Neuron (in vitro differentiated cells): ENCODE measurements around the gene PPP3CA.
A peak's percentile ranks its signal among the peaks of the same experiment; 100 is the strongest.

ENCODE experiments used
- H2AFZ ChIP-seq: one replicate; pipeline ENCODE4 v1.6.1; 2013; ENCODE audit warnings: low read depth, mild to moderate bottlenecking, inconsistent platforms, low read length, moderate library complexity
- H3K27me3 ChIP-seq: one replicate; pipeline ENCODE4 v1.6.1; 2013; ENCODE audit warnings: low read length; ENCODE audit not compliant: insufficient read depth
- H3K36me3 ChIP-seq: one replicate; pipeline ENCODE4 v1.6.1; 2013; ENCODE audit warnings: low read length; ENCODE audit not compliant: insufficient read depth
- H3K4me1 ChIP-seq: one replicate; pipeline ENCODE4 v1.6.1; 2013; ENCODE audit warnings: low read length; ENCODE audit not compliant: insufficient read depth
- H3K4me3 ChIP-seq: 2 replicates; pipeline ENCODE4 v1.5.1; 2013; ENCODE audit warnings: mild to moderate bottlenecking, low read length, moderate library complexity
- H3K9me3 ChIP-seq: one replicate; pipeline ENCODE4 v1.6.1; 2013; ENCODE audit warnings: low read length

PPP3CA gene

DNA sequence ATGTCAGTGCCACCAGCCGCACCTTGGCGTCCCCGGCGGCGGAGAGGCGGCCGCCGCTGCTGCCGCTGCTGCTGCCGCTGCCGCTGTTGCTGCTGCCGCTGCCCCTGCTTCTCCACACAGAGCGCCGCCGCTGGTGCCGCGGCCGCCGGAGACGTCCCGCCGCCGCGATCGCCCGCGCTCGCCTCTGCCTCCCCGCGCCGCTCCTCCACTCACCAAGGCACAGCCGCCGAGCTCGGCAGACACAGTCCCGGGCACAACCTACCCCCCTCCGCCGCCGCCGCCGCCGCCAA lies at the start of gene PPP3CA:
Gene PPP3CA, minus strand, starts transcription at position 260 of the 290 bp plus-strand sequence.
- no peaks in the 10 kb centered on the region for H3K36me3 ChIP-seq
- H3K4me3 ChIP-seq, result peak within 1 kb of the TSS; percentile 93
- no peaks in the 10 kb centered on the region for H3K9me3 ChIP-seq
- peaks cover 15% of the 10 kb centered on the region for H3K4me1 ChIP-seq
- peaks cover 5% of the 10 kb centered on the region for H3K27me3 ChIP-seq
- peak within 1 kb of the TSS; percentile 99 for H2AFZ ChIP-seq

DNA sequence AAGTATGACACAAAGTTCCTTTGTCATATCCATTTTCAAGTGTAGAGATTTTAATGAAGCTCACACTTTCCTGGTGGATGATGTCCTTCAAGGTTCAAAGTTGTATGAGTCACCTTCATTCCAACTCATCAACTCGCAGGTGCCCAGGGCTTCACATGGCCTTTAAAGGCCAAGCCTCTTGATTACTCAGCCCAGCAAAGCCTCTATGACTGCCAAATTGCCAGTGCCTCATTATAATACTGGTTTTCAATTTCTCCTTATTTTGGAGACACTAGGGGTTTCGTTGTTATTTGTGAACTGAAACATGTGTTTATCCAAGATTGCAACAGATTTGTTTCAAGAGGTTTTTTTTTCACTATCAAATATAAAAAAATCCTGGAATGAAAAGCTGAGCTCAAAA lies 45.9 kb upstream of the PPP3CA start:
- Histone ChIP-seq H2AFZ (no peak overlapping the region), H3K4me3 (no peak overlapping the region)

DNA sequence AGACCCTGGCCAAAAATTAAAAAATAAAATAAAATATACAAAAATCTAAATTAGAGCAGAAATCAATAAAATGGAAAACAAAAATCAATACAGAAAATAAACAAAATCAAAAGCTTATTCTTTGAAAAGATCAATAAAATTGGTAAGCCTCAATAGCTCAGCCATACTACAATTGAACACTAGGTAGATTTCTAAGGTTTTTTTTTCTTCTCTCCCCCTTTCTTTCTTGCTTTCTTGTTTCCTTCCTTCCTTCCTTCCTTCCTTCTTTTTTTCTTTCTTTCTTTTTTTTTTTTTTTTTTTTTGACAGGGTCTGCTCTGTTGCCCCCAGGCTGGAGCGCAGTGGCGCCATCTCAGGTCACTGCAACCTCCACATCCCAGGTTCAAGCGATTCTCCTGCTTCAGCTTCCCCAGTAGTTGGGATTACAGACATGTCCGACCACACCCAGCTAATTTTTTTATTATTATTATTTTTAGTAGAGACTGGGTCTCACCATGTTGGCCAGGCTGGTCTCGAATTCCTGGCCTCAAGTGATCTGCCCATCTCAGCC lies 23.4 kb upstream of the PPP3CA start:
- Histone ChIP-seq H2AFZ (no peak overlapping the region), H3K4me3 (no peak overlapping the region), H3K27me3 (no peaks in the 10 kb centered on the region), H3K4me1 (no peaks in the 10 kb centered on the region), H3K36me3 (no peaks in the 10 kb centered on the region), H3K9me3 (no peaks in the 10 kb centered on the region)

More for the DNA sequence above, 45.9 kb upstream of the PPP3CA start:
- H3K27me3 ChIP-seq, result no peaks in the 10 kb centered on the region
- H3K4me1 ChIP-seq, result no peaks in the 10 kb centered on the region
- no peaks in the 10 kb centered on the region for H3K36me3 ChIP-seq
- no peaks in the 10 kb centered on the region for H3K9me3 ChIP-seq

DNA sequence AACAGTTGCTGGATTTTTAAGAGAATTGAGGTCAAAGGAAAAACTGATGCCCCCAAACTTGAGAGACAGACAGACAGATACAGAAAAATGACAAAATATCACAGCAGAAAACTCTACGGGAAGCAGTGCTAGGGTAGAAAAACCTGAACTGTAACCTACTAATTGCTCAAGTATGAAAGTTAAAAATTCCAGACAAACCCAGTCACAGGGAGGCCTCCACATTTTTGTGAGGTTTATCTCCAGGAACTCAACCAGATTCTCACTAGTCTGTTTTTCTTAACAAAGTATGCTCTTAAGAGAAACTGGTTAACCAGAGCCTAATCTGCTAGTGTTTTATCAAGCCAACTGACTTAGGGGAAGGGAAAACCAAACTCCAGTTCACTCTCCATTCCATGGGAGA lies 19.9 kb upstream of the PPP3CA start:
- Histone ChIP-seq H3K27me3 (no peaks in the 10 kb centered on the region), H2AFZ (no peak overlapping the region), H3K9me3 (no peaks in the 10 kb centered on the region), H3K36me3 (no peaks in the 10 kb centered on the region), H3K4me1 (no peaks in the 10 kb centered on the region), H3K4me3 (no peak overlapping the region)

DNA sequence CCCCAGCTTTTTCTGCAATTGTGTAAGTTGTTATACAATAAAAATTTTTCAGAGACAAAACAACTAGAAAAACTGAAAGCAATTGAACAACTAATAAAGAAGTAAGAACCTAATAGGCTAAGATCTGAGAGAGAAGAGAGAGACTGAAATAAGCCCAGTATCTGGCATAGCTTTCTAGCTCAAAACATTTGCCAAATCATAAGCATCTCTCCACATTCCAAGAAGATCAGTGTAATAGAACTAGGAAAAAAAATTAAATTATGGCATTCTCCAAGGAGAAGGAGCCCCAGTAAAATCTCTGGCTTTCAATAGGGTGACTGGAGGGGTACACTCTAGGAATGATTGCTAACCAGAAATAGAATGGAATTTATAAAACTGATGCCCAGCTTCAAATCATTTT lies 19.0 kb upstream of the PPP3CA start:
- H3K36me3 ChIP-seq, result no peaks in the 10 kb centered on the region
- no peak overlapping the region for H3K4me3 ChIP-seq
- no peaks in the 10 kb centered on the region for H3K27me3 ChIP-seq
- H2AFZ ChIP-seq, result no peak overlapping the region
- H3K9me3 ChIP-seq, result no peaks in the 10 kb centered on the region
- H3K4me1 ChIP-seq, result no peaks in the 10 kb centered on the region

DNA sequence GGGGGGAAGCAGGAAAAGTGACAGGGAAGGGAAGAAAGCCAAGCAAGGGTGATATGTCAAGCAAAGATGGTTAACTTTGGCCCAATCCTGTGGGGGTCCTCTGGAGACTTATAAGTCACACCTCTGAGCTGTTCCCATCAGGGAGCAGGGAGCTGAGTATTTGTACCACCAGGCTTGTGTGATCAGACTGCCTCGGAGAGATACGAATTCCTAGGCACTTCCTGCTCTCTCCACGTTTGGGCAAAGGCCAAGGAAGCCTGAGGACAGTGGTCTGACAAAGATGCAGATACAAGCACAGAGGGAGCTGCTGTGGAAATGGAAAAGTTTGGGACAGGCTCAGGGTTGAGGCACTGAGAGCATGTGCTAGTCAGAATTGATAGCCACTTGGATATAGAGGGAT lies 10.4 kb upstream of the PPP3CA start:
- no peak overlapping the region for H3K4me3 ChIP-seq
- H3K4me1 ChIP-seq, result peaks cover 13% of the 10 kb centered on the region
- H3K36me3 ChIP-seq, result no peaks in the 10 kb centered on the region
- H3K9me3 ChIP-seq, result peaks cover 2% of the 10 kb centered on the region
- H3K27me3 ChIP-seq, result no peaks in the 10 kb centered on the region
- no peak overlapping the region for H2AFZ ChIP-seq

DNA sequence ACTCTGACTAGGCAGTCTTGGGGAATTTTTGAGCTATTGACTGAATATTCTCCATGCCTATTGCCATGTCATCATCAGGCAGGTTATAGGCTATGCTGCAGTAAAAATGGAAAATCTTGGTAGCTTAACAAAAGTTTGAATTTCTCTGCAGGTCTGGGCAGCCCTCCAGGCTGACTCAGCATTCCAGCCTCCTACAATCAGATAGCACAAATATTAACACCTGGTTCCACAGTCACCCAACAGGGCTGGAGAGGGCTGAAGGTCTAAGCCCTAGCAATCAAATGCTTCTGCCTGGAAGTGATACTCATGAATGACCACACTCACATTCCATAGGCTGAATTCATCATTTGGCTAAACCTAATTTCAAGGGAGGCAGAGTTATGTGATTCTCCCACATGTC lies 9.6 kb upstream of the PPP3CA start:
- Histone ChIP-seq H3K27me3 (no peaks in the 10 kb centered on the region), H3K4me3 (no peak overlapping the region), H2AFZ (no peak overlapping the region), H3K9me3 (peaks cover 2% of the 10 kb centered on the region), H3K4me1 (peaks cover 13% of the 10 kb centered on the region), H3K36me3 (no peaks in the 10 kb centered on the region)

DNA sequence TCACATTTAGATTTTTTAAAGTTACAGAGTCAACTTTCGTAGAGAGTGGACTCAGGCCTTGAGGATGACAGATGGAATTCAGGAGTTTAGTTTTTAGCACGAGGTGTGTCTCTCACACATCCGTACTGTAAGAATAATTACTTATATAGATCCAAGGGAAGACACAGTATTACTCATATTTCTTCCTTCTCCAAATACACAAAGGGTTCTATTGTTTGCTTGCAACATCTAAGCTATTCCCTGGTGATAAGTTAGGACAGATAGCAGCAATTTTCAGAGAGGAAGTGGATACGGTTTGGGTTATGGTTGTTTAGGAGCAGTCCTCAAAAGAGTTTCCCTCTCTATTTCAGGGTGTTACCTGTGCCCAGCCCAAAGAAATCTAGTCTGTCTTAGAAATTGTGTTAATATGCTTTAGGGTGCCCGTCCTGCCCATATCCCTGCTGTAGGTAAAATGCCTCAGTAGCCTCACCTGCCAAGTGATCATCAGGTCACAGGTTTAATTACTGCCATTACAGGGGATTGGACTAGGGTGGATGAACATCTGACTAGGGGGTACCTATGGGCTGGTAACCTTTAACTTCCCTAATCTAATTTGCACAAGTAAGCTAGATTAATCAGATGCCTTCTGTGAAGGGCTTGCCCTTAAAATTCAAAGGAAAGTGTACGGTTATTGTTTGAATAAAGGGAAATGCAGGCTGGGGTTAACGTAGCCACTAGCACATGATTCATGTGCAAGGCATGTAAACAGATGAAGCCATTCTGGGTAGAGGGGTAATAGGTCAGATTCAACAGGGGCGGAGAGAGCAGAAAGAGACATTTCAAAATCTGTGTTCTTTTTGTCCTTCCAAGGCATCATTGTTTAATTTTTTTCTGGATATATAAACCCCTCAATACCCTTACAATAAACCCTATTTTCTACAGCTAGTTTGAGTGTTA lies 8.7 kb upstream of the PPP3CA start:
- Histone ChIP-seq H3K27me3 (no peaks in the 10 kb centered on the region), H2AFZ (no peak overlapping the region), H3K4me1 (peaks cover 13% of the 10 kb centered on the region), H3K36me3 (no peaks in the 10 kb centered on the region), H3K4me3 (no peak overlapping the region), H3K9me3 (peaks cover 2% of the 10 kb centered on the region)

DNA sequence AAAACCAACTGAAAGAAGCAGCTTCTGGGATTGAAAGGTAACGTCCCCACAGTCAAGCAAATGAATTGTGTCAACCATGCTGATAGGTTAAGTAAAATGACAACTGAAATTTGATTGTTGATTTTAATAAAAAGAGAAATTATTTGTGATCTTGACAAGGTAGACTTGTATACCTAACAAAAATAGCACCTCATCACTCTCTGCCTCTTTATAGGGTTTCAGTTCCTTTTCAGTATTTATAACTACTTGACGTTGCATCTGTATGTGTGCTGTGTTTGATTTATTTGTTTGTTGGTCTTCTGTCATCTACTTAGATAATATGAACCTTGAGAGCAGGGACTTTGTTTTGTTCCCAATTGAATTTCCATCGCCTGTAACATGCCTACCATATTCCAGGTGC lies 7.9 kb upstream of the PPP3CA start:
- no peak overlapping the region for H3K4me3 ChIP-seq
- no peaks in the 10 kb centered on the region for H3K36me3 ChIP-seq
- H3K27me3 ChIP-seq, result peaks cover 5% of the 10 kb centered on the region
- H3K4me1 ChIP-seq, result peaks cover 13% of the 10 kb centered on the region
- no peaks in the 10 kb centered on the region for H3K9me3 ChIP-seq
- no peak overlapping the region for H2AFZ ChIP-seq

DNA sequence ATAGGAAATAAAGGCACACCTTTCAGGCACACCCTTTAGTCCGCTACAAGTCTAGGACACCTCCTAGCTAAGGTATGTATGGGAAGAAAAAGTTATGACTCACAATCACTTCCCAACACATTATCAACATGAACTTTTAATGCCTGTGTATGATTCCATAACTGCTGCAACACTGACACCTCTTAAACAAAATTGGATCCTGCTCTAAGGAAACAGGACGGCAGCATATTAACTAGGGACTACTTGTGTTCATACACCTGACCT lies 2.4 kb upstream of the PPP3CA start:
- Histone ChIP-seq H3K4me3 (no peak overlapping the region), H3K27me3 (peaks cover 5% of the 10 kb centered on the region), H3K4me1 (peaks cover 15% of the 10 kb centered on the region), H2AFZ (no peak overlapping the region), H3K9me3 (no peaks in the 10 kb centered on the region), H3K36me3 (no peaks in the 10 kb centered on the region)

DNA sequence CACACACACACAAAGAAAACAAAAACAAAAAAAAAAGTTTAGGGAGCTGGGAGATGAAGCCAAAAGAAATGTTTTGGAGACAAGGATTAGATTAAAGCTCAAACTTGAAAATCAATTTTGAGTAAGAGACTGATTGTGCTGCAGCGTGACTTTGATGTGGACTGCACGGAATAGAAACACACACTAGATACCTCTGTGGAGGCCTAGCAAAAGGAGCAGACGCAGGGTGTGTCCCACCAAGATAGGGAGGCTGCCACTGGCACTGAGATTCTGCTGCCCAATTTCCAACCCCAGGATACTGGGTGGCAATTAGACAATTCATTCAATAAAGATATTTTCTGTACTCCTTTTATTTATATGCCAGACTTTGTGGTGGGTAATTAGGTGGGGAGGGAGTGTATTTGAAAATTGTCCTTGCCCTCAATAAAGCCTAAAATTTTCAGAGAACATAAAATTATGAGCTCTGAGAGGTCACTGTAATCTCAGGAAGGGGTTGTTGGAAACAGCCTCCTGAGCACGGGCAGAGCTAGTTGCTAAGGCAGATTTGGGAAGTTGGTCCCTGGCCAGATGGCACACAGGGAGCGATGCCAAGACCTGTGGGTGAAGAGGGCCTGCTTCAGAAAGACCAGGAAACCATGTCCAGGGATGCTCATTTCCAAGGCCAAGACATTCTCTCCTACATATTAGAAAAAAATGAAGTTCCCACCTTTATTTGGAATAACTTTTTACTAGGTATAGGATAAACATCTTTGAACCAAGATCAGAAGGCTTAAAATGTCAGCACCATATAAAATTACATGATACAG lies 1.9 kb upstream of the PPP3CA start:
- Histone ChIP-seq H3K4me1 (peaks cover 15% of the 10 kb centered on the region), H3K4me3 (peak overlapping the region; percentile 93), H3K27me3 (peaks cover 5% of the 10 kb centered on the region), H3K36me3 (no peaks in the 10 kb centered on the region), H2AFZ (peak overlapping the region; percentile 95), H3K9me3 (no peaks in the 10 kb centered on the region)

DNA sequence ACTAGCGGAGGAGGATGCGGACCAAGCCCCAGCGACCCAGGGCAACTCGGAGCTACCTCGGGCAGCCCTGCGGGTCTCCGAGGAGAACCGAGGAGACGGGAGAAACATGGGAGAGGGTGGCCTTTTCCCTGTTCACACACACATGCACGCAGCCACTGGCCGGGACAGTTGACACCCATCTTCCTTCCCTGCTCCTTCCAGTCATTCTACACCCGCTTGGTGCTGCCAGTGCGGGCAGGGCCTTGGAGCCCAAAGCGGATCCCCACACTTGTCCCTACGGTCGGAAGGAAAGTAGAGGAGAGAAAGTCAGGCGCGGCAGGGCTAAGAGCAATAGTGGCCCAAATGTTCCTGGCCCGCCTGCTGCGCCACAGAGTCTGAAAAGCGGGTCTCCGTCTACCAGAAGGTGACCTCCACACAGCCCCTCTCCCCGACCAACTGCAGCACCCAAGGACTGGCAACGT lies 1.1 kb upstream of the PPP3CA start:
- H3K36me3 ChIP-seq, result no peaks in the 10 kb centered on the region
- peaks cover 5% of the 10 kb centered on the region for H3K27me3 ChIP-seq
- H2AFZ ChIP-seq, result peak overlapping the region; percentile 95
- H3K9me3 ChIP-seq, result no peaks in the 10 kb centered on the region
- H3K4me1 ChIP-seq, result peaks cover 15% of the 10 kb centered on the region
- H3K4me3 ChIP-seq, result peak overlapping the region; percentile 93
